Renal cortex interstitium (tissue), 11 donors: ENCODE data around the gene ST13. TPM values are rescaled to one million over a fixed set of nuclear protein-coding genes. Genes with fewer than 3 reads are reported as not detected.
A peak's percentile ranks its signal among the peaks of the same experiment; 100 is the strongest.
"Not testable (repeated sequence)": the region's sequence is repeated elsewhere in the genome, so short reads cannot be mapped to it uniquely, and the experiment has no call there.

ENCODE experiments used
- DNase-seq, 11 donors: peaks; one replicate each; pipeline ENCODE4 v3.0.0-alpha.2; 2013; ENCODE audit warnings: low read depth in 9 of 11, low spot score in 4 of 11; ENCODE audit errors: extremely low read depth in 1 of 11
- polyA plus RNA-seq, 3 donors: library from polyadenylated mRNA; unstranded; fragments of 120-200 nt; gene quantifications; one replicate each; pipeline ENCODE4 v1.2.1, GENCODE V29; 2013; ENCODE audit not compliant: insufficient read length in 3 of 3

ST13 gene
- polyA plus RNA-seq, 3 donors = 616 to 727 (median 645) TPM

DNA sequence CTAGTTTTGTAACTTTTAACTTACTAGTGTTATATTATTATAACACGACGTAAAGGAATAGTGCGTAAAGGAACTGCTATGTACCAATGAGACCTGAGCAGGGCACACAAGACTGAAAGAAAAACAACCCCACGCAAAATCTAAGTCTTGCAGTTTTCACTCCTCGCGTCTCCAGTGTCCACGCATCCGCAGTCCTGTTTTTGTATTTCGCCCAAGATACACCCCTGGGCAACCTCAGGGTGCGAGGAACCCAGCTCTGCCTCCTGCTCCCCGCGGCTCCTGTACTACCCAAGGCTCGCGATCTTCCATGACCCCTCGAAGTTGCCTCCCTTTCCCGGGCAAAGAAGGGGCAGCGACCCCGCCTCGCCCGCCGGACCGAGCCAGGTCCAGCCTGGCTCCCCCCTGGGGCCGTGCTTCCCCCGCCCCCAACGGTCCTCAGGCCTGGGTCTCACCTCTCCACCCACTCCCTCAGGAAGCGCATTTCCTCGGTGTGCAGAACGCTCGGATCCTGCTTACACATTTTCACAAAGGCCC, 393 bp downstream of the ST13 start:
- DNase-seq = peak in 5 of 11 donors; percentile 14 to 27 (median 21)

DNA sequence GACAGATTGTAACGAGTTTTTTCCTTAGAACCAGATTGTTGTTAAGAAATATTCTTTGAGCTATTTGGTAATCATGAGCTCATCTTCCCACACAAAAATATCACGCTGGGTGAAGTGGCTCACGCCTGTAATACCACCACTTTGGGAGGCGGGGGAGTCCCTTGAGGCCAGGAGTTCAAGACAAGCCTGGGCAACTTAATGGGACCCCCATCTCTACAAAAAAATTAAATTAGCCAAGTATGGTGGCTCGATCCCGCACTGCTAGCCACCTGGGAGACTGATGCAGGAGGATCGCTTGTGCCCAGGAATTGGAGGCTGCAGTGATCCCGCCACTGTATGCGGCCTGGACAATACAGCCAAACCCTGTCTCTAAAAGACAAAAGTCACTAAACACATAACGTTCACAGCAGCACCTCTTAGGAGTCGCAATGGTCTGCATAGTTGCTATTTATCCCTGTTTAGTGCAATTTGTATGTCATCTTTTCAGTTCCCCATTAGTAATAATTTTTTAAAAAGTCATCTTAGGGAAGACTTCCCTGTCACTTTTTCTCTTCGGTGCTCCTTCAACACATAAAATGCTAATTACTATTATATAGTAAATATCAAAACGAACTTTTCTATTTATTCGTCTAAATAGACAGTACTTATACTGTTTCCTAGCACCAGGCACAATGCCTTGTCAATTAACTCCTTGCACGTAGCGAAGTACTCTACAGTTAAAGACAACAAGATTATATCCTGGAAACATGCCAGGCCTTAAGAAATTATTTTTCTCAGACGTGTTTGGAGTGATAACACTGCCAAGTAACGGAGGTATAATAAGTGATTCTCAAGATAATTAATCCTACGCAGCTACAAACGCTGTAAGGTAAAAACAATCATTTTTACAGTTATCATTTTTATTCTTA, 1.1 kb downstream of the ST13 start:
- no peak for DNase-seq

DNA sequence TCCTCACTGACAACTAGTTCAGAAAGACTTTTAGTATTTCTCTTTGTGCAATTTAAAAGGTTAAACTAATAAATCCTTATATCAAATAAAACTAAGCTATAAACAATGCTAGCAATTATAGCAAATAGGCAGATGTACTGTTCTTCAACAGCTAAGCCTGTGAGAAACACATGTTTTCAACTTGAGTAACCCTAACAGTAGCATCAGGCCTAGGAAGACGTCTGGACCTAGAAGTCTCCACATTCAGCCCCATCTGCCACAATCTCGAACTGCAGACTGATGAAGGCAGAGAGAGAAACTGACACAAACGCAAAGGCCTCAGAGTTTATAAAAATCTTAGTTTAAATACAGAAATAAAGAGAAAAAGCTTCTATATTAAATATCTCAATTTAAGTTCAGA, 2.5 kb downstream of the ST13 start:
- no peak for DNase-seq

DNA sequence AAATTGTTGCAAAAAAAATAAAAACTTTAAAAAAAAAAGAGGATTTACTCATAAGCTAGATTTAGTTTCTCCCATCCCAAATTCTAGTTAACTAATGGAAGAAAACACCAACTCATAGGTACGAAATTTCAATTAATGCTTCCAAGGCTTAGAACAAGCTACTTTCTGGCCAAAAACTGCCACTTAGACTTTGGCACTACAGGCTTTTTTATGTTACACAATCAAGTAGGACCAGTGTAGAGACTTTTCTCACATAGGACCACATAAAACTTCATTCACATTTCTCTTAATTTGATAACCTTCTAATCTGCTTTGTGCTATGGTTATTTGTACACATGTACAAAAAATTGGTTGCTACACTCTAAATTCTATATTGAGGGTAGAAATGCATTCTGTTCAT, 3.1 kb downstream of the ST13 start:
- DNase-seq = no peak

DNA sequence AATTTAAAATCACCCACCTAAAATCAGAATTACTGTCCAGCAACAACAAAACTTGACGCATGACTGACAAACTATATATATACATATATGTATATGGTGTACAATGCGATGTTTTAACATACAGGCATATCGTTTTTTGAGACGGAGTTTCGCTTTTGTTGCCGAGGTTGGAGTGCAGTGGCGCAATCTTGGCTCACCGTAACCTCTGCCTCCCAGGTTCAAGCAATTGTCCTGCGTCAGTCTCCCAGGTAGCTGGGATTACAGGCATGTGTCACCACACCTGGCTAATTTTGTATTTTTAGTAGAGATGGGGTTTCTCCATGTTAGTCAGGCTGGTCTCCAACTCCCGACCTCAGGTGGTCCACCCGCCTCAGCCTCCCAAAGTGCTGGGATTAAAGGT, 10.6 kb downstream of the ST13 start:
- not testable (repeated sequence) for DNase-seq

DNA sequence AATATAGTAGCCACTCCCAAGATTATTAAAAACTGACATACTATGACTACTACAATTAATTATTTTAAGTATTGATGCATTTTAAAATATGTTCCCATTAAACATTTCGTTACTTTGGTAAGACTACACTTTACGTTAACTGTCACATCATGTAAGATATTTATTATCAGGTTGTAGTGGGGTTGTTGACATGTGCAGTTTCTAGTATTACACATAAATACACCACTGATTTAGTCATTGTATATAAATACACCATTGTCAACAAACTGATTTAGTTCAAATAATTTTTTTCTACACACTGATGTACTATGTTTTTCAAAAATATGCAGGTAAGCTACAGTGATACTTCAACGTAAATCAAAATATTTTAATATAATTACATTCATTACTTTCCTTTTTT, 11.5 kb downstream of the ST13 start:
- DNase-seq = no peak

DNA sequence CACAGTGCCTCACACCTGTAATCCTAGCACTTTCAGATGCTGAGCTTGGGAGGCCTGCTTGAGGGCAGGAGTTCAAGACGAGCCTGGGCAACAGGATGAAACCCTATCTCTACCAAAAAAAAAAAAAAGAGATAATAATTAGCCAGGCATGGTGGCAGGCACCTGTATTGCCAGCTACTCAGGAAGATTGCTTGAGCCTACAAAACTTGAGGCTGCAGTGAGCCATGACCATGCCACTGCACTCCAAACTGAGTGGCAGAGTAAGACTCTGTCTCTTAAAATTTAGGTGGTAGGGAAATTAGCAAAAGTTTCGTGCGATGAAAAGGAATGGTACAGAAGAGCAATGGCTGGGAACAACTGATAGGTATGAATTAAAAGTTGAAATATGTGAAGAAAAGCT, 18.0 kb downstream of the ST13 start:
- no peak for DNase-seq

DNA sequence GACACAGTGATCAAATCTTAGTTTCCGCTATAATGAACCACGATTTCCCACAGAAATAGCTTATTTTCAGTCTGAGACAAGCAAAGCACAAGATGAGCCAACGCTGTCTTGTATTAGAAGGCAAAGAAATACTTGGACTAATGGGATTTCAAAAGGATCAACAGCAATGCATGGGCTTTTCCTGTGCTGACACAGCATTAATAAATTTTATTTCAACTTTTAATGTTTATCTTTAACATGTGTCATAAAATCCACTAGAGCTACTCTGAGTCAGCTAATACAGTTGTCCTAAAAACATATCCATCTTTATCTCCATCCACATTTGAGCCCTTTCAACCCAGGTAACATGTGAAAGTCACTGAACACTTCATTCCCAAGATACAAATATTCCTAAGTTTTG, 21.8 kb downstream of the ST13 start:
- DNase-seq = no peak

DNA sequence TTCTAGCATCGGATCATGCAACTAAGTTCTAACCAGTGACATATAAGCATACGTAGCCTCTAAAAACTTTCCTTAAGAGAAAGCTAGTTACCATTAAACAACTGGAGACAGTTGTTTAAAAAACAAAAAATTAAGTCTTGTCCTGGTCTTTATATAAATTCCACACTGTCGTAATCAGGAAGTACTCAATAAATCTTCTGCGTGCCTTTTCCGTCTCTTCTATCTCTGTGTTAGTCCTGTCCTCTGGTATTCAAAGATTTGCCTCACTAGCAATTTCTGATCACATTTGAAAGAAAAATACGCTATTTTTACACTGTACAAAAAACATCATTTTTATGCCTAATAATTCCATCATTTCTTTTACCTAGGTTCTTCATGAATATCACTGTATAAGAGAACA, 27.3 kb downstream of the ST13 start:
- DNase-seq = peak in 1 of 11 donors; percentile 4

DNA sequence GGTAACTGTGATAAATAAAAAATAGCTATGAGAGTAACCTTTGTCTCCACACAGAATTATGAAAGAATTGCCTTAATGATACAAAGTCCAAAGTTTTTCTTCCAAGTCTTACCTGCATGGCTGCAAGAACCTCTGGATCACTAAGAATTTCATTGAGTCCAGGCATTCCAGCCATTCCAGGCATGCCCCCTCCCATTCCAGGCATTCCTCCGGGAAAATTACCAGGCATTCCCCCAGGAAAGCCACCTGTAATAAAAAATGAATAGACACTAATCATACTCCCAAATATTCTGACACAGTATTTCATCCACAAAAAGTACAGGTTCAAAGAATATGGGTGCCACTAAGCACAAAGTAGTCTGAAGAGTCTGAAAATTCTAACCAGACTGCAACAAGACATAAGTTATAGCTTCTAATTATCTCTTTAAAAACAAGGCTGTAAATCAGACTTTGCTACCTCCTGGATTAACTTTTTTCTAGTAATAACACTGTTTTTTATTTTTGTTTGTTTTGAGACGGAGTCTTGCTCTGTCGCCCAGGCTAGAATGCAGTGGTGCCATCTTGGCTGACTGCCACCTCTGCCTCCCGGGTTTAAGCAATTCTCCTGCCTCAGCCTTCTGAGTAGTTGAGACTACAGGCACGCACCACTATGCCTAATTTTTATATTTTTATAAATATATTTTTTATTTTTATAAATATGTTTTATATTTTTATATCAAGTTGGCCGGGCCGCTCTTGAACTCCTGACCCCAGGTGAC, 29.3 kb downstream of the ST13 start:
- DNase-seq = no peak

DNA sequence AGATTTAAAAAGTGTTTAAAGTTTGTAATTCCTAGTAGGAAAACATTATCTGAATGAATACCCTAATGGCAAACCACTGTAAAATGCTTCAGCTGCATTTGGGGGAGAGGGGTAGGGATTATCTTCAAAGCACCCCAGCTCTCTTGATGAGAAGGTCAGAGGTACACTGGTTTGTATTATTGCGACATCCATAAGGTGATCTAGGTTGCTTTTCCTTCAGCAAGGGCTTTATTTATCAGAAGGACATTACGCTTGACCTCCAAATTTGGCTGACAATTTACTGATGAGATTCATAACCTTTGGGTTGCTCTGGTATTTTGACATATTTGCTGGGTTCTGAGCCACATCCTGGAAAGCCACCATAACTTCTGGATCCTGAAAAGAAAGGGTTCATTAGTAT, 30.1 kb downstream of the ST13 start:
- not testable (repeated sequence) for DNase-seq

DNA sequence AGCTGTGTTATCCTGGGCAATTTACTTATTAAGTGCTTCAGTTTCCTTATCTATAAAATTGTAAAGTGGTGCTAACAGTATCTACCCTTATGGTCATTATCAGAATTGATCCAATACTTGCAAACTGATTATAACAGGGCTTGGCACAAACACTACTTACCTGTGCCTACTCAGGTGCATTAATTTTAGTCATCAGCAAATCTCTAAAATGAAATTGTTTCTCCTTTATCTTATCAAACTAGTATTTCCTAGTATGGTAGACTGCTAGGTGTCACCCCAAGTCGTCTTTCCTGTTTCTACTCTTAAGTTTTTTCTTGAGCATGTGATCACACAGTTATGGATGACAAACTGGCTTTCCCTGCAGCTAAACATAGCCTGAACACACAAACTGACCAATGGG, 33.0 kb downstream of the ST13 start:
- no peak for DNase-seq

DNA sequence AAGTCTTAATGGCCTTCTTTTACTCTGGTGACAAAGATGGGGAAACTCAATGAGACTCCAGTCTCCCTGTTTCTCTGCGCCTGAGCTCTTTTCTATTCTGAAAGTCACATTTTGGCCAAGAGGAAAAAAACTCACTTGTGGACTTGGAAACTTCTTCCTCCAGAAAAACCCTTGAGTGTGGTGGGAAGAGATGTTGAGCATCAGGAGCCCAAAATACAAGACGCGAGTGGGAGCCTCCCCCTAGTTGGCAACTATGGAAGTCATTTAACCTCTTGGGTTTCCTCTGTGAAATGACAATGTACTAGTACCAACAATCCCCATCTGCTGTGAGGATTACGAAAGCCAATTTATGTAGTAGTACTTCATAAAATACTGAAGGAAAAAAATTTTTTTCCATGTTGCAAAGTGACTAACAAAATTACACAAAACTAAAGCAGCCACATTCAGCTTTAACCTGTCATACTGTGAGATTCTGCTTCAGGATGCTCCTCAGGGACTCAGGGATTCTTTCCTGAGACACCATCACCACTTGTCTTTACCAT, 36.8 kb downstream of the ST13 start:
- peak in 2 of 11 donors; percentile 4 to 42 for DNase-seq

DNA sequence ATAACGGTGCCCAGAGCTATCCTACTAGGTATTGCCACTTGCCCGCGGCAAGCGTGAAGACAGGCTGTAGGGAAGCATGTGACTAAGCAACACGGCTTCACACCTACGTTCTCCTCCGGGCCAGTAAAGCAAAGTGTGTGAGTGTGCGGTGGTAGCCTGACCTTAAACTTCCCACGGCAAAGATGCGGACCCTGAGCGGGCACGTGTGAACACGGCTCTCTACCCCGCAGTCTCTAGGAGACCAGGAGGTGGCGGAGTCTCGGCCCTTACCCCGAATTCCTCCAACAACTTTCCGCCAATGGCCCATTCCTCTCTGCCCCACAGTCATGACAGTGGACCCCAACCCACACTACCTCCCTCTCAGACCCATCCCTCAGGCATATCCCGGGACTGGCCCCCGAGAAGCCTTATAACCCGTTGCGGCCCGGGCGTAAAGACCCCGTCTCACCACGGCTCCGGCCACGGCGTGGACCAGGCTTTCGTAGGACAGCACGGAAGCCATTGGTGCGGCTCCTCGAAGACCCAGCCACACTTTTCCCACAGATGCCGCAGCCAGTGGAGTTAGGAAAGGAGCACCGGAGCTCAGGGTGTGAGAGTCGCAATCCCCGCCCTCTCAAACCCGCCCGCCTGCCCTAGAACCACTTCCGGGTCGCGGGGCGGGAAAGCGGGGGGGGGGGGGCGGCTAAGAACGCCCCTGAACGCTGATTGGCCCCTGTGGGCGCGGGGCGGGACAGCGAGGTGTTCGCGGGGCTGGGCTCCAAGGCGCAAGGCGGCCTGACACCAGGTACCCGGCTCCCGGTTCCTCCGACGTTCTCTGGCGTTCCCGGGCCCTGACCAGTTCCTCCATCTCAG, 37.5 kb downstream of the ST13 start, which contains the start of gene SLC25A17:
Gene SLC25A17 (minus strand): TSS at position 600 of the 852 bp plus-strand sequence. CDS start 98 bp downstream, at position 502.
- DNase-seq = peak; percentile 47 to 87 (median 76)

DNA sequence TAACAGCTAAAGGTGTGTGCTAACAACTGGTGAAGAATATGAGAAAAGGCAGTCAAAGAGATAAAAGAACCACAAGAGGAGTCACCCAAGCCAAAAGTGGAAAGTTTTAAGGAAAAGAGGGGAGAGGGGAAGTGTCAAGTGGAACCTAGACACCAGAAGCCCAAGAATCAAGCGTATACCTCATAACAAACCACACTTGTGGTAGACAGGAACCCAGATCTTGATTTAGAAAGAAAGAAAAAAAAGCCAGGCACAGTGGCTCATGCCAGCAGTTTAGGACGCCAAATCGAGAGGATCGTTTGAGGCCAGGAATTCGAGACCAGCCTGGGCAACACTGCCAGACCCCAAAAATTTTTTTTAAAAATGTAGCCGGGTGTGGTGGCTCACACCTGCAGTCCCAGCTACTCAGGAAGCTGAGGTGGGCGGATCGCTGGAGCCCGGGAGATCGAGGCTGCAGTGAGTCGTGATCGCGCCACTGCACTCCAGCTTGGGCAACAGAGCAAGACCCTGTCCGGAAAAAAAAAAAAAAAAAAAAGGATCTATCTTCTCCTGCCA, 38.2 kb downstream of the ST13 start:
- DNase-seq = no peak

DNA sequence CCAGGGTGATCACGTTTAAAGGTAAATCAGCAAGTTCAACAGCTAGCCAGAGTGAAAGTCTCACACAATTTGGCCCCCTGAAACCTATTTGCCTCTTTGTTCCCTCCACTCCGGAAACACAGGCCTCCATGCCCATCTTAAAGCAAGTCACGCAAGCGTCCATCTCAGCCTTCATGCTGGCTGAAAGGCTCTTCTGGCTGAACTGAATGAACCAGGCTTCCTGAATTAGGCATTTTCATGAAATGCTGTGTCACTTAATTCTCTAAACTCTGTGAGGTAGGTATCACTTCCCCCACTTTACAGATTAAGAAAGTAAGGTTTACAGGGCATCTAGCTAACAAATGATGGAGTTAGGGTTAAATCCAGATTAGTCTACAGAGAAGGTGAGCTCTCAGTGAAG, 38.7 kb downstream of the ST13 start:
- DNase-seq = no peak

DNA sequence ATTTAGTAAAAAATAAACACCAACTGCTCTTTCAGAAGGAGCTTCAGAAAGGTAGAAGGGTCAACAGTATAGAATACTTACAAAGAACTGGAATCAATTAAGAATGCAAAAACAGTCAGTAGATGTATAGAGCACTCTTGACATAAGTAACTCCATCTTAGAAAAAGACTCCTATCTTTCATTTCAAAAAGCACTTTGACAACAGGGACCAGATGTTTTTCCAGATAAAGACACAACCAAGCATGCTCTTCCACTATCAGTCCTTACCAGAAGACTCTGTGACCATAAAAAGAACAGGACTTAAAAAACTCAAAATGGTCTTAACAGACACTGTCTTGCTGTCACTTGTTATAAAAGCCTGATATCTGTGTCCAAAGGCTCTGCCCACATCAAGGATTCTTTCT, 42.5 kb downstream of the ST13 start:
- DNase-seq = no peak

DNA sequence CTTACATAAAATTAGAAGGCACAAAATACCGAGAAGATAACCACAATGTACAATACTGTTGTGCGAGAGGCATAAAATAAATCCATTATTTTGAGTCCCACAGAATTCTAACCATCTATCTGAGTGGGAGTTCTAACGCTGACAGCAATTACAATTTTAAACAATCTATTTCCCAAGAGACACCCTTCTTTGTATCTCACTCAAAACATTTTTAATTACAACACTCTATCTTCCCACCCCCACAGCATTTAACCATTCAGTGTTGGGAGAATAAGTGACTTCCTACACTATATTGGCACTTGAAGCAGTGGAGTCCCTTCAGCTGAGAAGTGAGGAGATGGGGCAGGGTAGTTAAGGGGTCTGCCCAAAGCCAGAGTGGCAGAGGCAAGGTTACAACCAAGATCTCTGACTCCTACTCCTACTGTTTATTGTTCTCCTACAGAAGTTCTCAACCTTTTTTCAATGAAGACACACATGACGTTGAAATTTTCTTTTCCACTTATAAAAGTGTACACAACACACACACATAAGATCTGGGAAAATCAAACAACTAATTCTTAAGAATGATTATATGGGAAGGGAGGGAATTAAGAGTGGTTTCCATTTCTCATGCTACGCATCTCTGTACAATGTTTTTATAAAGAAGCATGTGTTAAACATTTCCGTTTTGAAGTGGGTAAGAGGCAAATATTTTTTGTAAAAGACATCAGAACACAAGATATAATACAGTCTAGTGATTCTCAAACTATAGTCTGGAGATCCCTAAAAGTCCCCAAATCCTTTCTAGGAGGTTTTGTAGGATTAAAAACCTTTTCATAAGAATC, 48.2 kb downstream of the ST13 start:
- DNase-seq = no peak
